ENCODE results near the gene TMEM132C.

TMEM132C gene

GRCh38 chr12:128662101-128662500, 395.1 kb downstream of the TMEM132C start:
- no peak for TF ChIP-seq Cebpa-rat (IDR thresholded peaks at IDR 0.05)

DNA sequence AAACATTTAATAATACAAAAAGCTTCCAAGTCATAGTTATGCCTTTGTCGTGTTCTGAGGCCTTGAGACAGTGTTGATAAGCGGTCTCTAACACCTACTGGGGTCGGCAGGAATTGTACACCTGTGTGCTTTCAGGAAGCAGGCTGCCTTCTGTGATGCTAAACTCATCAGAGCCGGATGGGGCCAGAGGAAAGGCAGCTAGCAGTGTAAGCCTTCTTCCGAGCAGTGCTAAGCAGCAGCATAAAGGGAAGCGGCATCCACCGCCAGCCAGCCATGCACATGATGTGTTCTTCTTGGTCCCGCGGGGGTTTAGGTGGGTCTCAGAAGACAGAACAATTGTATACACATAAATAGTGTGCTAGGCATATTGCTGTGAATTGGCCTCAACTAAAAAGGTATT, 397.5 kb downstream of the TMEM132C start:
- Histone ChIP-seq H4K20me1 (no peaks in the 10 kb centered on the region), H3K27me3 (no peaks in the 10 kb centered on the region), H3K4me3 (no peak overlapping the region), H3K9ac (no peak overlapping the region), H3K4me1 (peaks cover 0 to 4% (median 0%) of the 10 kb centered on the region in 10 experiments; a peak in 3 of 20 replicates), H3K4me2 (no peak overlapping the region), H3K36me3 (no peaks in the 10 kb centered on the region), H3K9me3 (replicated peaks in 1 of 11) (peaks cover 8 to 15% (median 12%) of the 10 kb centered on the region in 11 experiments; a peak in 20 of 22 replicates), H3K27ac (no peak overlapping the region)
- no peak for TF ChIP-seq Cebpa-rat (IDR thresholded peaks at IDR 0.05)

More at GRCh38 chr12:128662101-128662500, 395.1 kb downstream of the TMEM132C start:
- no peak overlapping the region for H3K27ac ChIP-seq
- H4K20me1 ChIP-seq: no peaks in the 10 kb centered on the region
- H3K9me3 ChIP-seq (replicated peaks in 1 of 11): peaks cover 9 to 24% (median 20%) of the 10 kb centered on the region in 11 experiments; a peak in 20 of 22 replicates
- peaks cover 0 to 6% (median 0%) of the 10 kb centered on the region in 10 experiments; a peak in 3 of 20 replicates for H3K4me1 ChIP-seq
- H3K4me3 ChIP-seq: no peak overlapping the region
- H3K4me2 ChIP-seq: no peak overlapping the region
- H3K9ac ChIP-seq: no peak overlapping the region
- H3K36me3 ChIP-seq: no peaks in the 10 kb centered on the region
- no peaks in the 10 kb centered on the region for H3K27me3 ChIP-seq

GRCh38 chr12:128667193-128667592, 400.2 kb downstream of the TMEM132C start:
- H3K9me3 ChIP-seq (replicated peaks in 1 of 11): peaks cover 25 to 33% (median 28%) of the 10 kb centered on the region in 11 experiments

DNA sequence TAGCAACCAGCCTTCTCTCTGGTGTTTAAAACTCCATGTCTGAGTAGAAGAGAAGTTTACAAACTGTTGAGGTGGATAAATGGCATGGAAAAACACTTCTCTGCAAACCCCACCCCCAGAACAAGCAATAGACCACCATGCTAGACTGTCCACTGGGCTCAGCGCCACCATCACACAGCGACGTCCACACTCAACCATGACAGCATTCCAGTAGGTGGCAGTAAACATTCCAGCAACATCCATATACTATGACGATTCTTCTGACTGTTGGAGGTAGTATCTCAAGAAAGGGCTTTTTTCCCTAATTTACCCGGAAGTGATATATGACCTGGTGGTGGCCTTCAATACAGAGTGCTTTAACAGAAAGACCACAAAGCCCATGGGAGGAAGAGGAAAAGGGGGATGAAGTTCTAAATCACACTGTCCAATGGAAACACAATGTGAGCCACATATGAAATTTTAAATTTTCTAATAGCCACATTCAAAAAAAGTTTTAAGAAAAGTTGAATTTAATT, 404.6 kb downstream of the TMEM132C start:
- H3K27ac ChIP-seq: no peak overlapping the region
- H4K20me1 ChIP-seq: no peaks in the 10 kb centered on the region
- no peak overlapping the region for H3K9ac ChIP-seq
- no peak for TF ChIP-seq Cebpa-rat (IDR thresholded peaks at IDR 0.05)
- H3K4me1 ChIP-seq: 0 out of 20 replicates have a peak, but pooled peaks cover 0 to 5% (median 0%) of the 10 kb centered on the region in 10 experiments
- no peaks in the 10 kb centered on the region for H3K36me3 ChIP-seq
- H3K27me3 ChIP-seq: no peaks in the 10 kb centered on the region
- H3K4me3 ChIP-seq: no peak overlapping the region
- H3K9me3 ChIP-seq (replicated peaks in 1 of 11): peaks cover 14 to 24% (median 16%) of the 10 kb centered on the region in 11 experiments; a peak in 21 of 22 replicates
- H3K4me2 ChIP-seq: no peak overlapping the region

More at GRCh38 chr12:128667193-128667592, 400.2 kb downstream of the TMEM132C start:
- Histone ChIP-seq H3K4me3 (no peak overlapping the region), H3K36me3 (no peaks in the 10 kb centered on the region), H3K27me3 (no peaks in the 10 kb centered on the region), H3K27ac (no peak overlapping the region), H4K20me1 (no peaks in the 10 kb centered on the region), H3K4me1 (peaks cover 0 to 8% (median 0%) of the 10 kb centered on the region in 10 experiments; a peak in 3 of 20 replicates), H3K4me2 (no peak overlapping the region), H3K9ac (no peak overlapping the region)
- no peak for TF ChIP-seq Cebpa-rat (IDR thresholded peaks at IDR 0.05)

- no peak for TF ChIP-seq Cebpa-rat (IDR thresholded peaks at IDR 0.05)
- Histone ChIP-seq H4K20me1 (no peaks in the 10 kb centered on the region), H3K36me3 (no peaks in the 10 kb centered on the region), H3K27ac (no peak overlapping the region), H3K4me2 (no peak overlapping the region), H3K27me3 (no peaks in the 10 kb centered on the region), H3K4me3 (no peak overlapping the region), H3K4me1 (0 out of 20 replicates have a peak, but pooled peaks cover 0 to 5% (median 0%) of the 10 kb centered on the region in 10 experiments), H3K9me3 (replicated peaks in 1 of 11) (peaks cover 14 to 24% (median 16%) of the 10 kb centered on the region in 11 experiments; a peak in 21 of 22 replicates), H3K9ac (no peak overlapping the region)
These were observed 405.5 kb downstream of the TMEM132C start for GRCh38 chr12:128672428-128672827.

- H3K4me1 ChIP-seq: 0 out of 20 replicates have a peak, but pooled peaks cover 0 to 5% (median 0%) of the 10 kb centered on the region in 10 experiments
- H3K27ac ChIP-seq: no peak overlapping the region
- no peak overlapping the region for H3K9ac ChIP-seq
- no peaks in the 10 kb centered on the region for H3K36me3 ChIP-seq
- no peak overlapping the region for H3K4me3 ChIP-seq
- peaks cover 14 to 24% (median 16%) of the 10 kb centered on the region in 11 experiments; a peak in 21 of 22 replicates for H3K9me3 ChIP-seq (replicated peaks in 1 of 11)
- H3K4me2 ChIP-seq: no peak overlapping the region
- no peaks in the 10 kb centered on the region for H3K27me3 ChIP-seq
- no peaks in the 10 kb centered on the region for H4K20me1 ChIP-seq
- no peak for TF ChIP-seq Cebpa-rat (IDR thresholded peaks at IDR 0.05)
These were observed 405.9 kb downstream of the TMEM132C start for GRCh38 chr12:128672893-128673292.

DNA sequence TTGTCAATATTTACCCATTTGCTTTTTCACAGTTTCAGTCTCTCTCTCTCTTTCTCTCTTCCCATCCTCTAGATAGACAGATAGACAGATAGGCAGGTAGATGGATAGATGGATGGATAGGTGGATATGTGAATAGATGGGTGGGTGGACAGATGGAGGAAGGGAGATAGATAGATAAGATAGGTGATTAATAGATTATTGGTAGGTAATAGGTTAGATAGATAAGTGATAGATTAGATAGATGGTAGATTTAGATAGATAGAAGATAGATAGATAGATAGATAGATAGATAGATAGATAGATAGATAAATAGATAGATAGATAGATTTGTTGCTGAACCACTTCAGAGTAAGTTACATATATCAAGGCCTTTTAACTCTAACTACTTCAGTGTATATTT, 408.6 kb downstream of the TMEM132C start:
- no peak overlapping the region for H3K27ac ChIP-seq
- H3K4me1 ChIP-seq: 0 out of 20 replicates have a peak, but pooled peaks cover 0 to 5% (median 0%) of the 10 kb centered on the region in 10 experiments
- H3K27me3 ChIP-seq: no peaks in the 10 kb centered on the region
- H3K9ac ChIP-seq: no peak overlapping the region
- peaks cover 11 to 21% (median 12%) of the 10 kb centered on the region in 11 experiments; a peak in 21 of 22 replicates for H3K9me3 ChIP-seq (replicated peaks in 1 of 11)
- no peak overlapping the region for H3K4me2 ChIP-seq
- H4K20me1 ChIP-seq: no peaks in the 10 kb centered on the region
- no peak for TF ChIP-seq Cebpa-rat (IDR thresholded peaks at IDR 0.05)
- H3K4me3 ChIP-seq: no peak overlapping the region
- no peaks in the 10 kb centered on the region for H3K36me3 ChIP-seq

DNA sequence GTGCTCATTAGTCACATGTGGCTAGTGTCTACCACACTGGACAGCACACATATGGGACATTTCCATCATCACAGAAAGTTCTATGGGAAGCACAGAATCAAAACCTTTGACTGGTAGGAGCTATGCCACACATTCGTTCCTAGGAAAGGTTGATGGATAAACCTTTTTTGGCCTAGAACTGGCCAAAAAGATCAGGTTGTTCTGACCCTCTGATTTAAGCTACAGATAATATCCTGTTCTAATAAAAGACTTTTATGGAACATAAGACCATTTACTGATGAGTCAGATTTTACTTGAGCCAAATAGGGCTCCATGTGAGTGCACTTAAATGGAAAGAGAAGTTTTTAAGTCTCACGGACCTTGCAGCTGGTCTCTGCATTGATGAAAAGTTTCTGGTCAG, 413.6 kb downstream of the TMEM132C start:
- H3K9me3 ChIP-seq (replicated peaks in 1 of 11): no peaks in the 10 kb centered on the region
- H3K4me1 ChIP-seq: peaks cover 0 to 6% (median 0%) of the 10 kb centered on the region in 10 experiments; a peak in 3 of 20 replicates
- no peak overlapping the region for H3K4me3 ChIP-seq
- TF ChIP-seq Cebpa-rat (IDR thresholded peaks at IDR 0.05): no peak
- H3K9ac ChIP-seq: no peak overlapping the region
- no peak overlapping the region for H3K27ac ChIP-seq
- no peaks in the 10 kb centered on the region for H3K27me3 ChIP-seq
- no peaks in the 10 kb centered on the region for H3K36me3 ChIP-seq
- no peaks in the 10 kb centered on the region for H4K20me1 ChIP-seq
- no peak overlapping the region for H3K4me2 ChIP-seq

GRCh38 chr12:128682548-128683275, 415.7 kb downstream of the TMEM132C start:
- Histone ChIP-seq H3K27me3 (no peaks in the 10 kb centered on the region), H3K9ac (no peak overlapping the region), H3K4me3 (no peak overlapping the region), H3K36me3 (no peaks in the 10 kb centered on the region), H3K4me1 (peaks cover 0 to 8% (median 0%) of the 10 kb centered on the region in 10 experiments; a peak in 3 of 20 replicates), H3K9me3 (replicated peaks in 1 of 11) (no peaks in the 10 kb centered on the region), H4K20me1 (no peaks in the 10 kb centered on the region), H3K4me2 (no peak overlapping the region), H3K27ac (no peak overlapping the region)
- TF ChIP-seq Cebpa-rat (IDR thresholded peaks at IDR 0.05): no peak
